OCI-LY1 (cell line): ENCODE measurements around the gene LLGL2.

Experiments
- H2AFZ ChIP-seq: fragments of 200-600 bp; sonication (generic), shearing (Covaris generic); 2 replicates; pipeline ENCODE4 v1.6.0; 2014; ENCODE audit warnings: antibody characterized with exemption, mild to moderate bottlenecking, low read length
- H3F3A ChIP-seq: fragments of 200-600 bp; sonication (generic), shearing (Covaris generic); 2 replicates; pipeline ENCODE4 v1.6.0; 2014; ENCODE audit warnings: mild to moderate bottlenecking, antibody characterized with exemption, low read length, moderate library complexity; ENCODE audit not compliant: insufficient read depth
- H3K27ac ChIP-seq: fragments of 200-600 bp; sonication (generic); 2 replicates; pipeline ENCODE4 v1.5.1; 2014; ENCODE audit warnings: low read length, mixed run types, mild to moderate bottlenecking, low read depth; ENCODE audit not compliant: poor library complexity, severe bottlenecking
- H3K27me3 ChIP-seq: fragments of 200-600 bp; sonication (generic); 2 replicates; pipeline ENCODE4 v1.6.0; 2014; ENCODE audit warnings: antibody characterized with exemption, mild to moderate bottlenecking, low read length, moderate library complexity; ENCODE audit not compliant: insufficient read depth
- H3K36me3 ChIP-seq: fragments of 200-600 bp; sonication (generic); 2 replicates; pipeline ENCODE4 v1.6.1; 2014; ENCODE audit warnings: mild to moderate bottlenecking, antibody characterized with exemption, low read length, moderate library complexity, mixed read lengths; ENCODE audit not compliant: insufficient read depth
- H3K4me1 ChIP-seq: fragments of 200-600 bp; sonication (generic); 2 replicates; pipeline ENCODE4 v1.5.1; 2014; ENCODE audit warnings: mild to moderate bottlenecking, low read length, moderate library complexity; ENCODE audit not compliant: insufficient read depth, severe bottlenecking
- H3K4me2 ChIP-seq: fragments of 200-600 bp; sonication (generic), shearing (Covaris generic); 2 replicates; pipeline ENCODE4 v1.6.1; 2014; ENCODE audit warnings: low read length
- H3K4me3 ChIP-seq: fragments of 200-600 bp; sonication (generic); 2 replicates; pipeline ENCODE4 v1.5.1; 2014; ENCODE audit warnings: low read length, low read depth, mild to moderate bottlenecking, mixed read lengths; ENCODE audit not compliant: poor library complexity, severe bottlenecking
- H3K79me2 ChIP-seq: fragments of 200-600 bp; shearing (Covaris generic); 2 replicates; pipeline ENCODE4 v1.6.1; 2016; ENCODE audit warnings: mixed run types, low read length, mixed read lengths; ENCODE audit not compliant: insufficient read depth
- H3K9ac ChIP-seq: fragments of 200-600 bp; sonication (generic), shearing (Covaris generic); 2 replicates; pipeline ENCODE4 v1.6.1; 2014; ENCODE audit warnings: mild to moderate bottlenecking, low read length, mixed read lengths
- H3K9me2 ChIP-seq: fragments of 200-600 bp; sonication (generic), shearing (Covaris generic); 2 replicates; pipeline ENCODE4 v1.6.1; 2014; ENCODE audit warnings: low read depth, mild to moderate bottlenecking, low read length, mixed read lengths
- H3K9me3 ChIP-seq: fragments of 200-600 bp; shearing (Covaris generic); 2 replicates; pipeline ENCODE4 v1.6.1; 2014; ENCODE audit warnings: low read length, mixed read lengths
- H4K20me1 ChIP-seq: fragments of 200-600 bp; sonication (generic), shearing (Covaris generic); 2 replicates; pipeline ENCODE4 v1.6.0; 2016; ENCODE audit warnings: mild to moderate bottlenecking, low read length; ENCODE audit not compliant: insufficient read depth
- CTCF ChIP-seq: fragments of 200-600 bp; sonication (generic), shearing (Covaris generic); IDR thresholded peaks from 2 replicates; pipeline ENCODE4 v1.5.1; 2017; ENCODE audit warnings: mild to moderate bottlenecking, antibody characterized with exemption, low read length, moderate library complexity, mixed read lengths
- EZH2 ChIP-seq: fragments of 200-600 bp; sonication (generic), shearing (Covaris generic); IDR thresholded peaks from 2 replicates; pipeline ENCODE4 v1.8.0; 2017; ENCODE audit warnings: borderline replicate concordance, mixed run types, mild to moderate bottlenecking, antibody characterized with exemption, low read length, moderate library complexity, mixed read lengths

The LLGL2 gene

GRCh38 chr17:75511610-75512575, 13.6 kb upstream of the LLGL2 start:
- no peak overlapping the region for H3K4me3 ChIP-seq
- no peak overlapping the region for H3K27ac ChIP-seq
- no peak overlapping the region for H3K4me2 ChIP-seq
- no peak overlapping the region for H3K9ac ChIP-seq
- peaks cover 6% of the 10 kb centered on the region; the same call in 1 of the 2 replicates for H3K27me3 ChIP-seq
- peaks cover 5% of the 10 kb centered on the region for H3K4me1 ChIP-seq
- H3K9me2 ChIP-seq, result no peaks in the 10 kb centered on the region
- no peaks in the 10 kb centered on the region for H4K20me1 ChIP-seq
- H3K79me2 ChIP-seq, result no peaks in the 10 kb centered on the region
- no peaks in the 10 kb centered on the region for H3K9me3 ChIP-seq
- H3F3A ChIP-seq, result no peaks in the 10 kb centered on the region
- TF ChIP-seq EZH2, result no peak
- no peak for TF ChIP-seq CTCF
- no peaks in the 10 kb centered on the region for H3K36me3 ChIP-seq
- no peak overlapping the region for H2AFZ ChIP-seq

- Histone ChIP-seq H3K79me2 (no peaks in the 10 kb centered on the region), H3K9ac (no peak overlapping the region), H3K27me3 (0 out of 2 replicates have a peak, but pooled peaks cover 2% of the 10 kb centered on the region), H3K4me3 (no peak overlapping the region), H3K9me3 (no peaks in the 10 kb centered on the region), H2AFZ (no peak overlapping the region), H3K4me1 (peaks cover 17% of the 10 kb centered on the region), H4K20me1 (no peaks in the 10 kb centered on the region), H3K4me2 (no peak overlapping the region), H3F3A (no peaks in the 10 kb centered on the region), H3K36me3 (no peaks in the 10 kb centered on the region), H3K27ac (no peak overlapping the region), H3K9me2 (no peaks in the 10 kb centered on the region)
- TF ChIP-seq CTCF, result no peak
- no peak for TF ChIP-seq EZH2
Measured at GRCh38 chr17:75512926-75513640, 12.4 kb upstream of the LLGL2 start.

GRCh38 chr17:75513641-75514000, 11.9 kb upstream of the LLGL2 start:
- H3K4me3 ChIP-seq, result no peak overlapping the region
- no peak for TF ChIP-seq EZH2
- TF ChIP-seq CTCF, result no peak
- no peak overlapping the region for H3K4me2 ChIP-seq
- H3K4me1 ChIP-seq, result peaks cover 22% of the 10 kb centered on the region
- no peak overlapping the region for H3K9ac ChIP-seq
- H2AFZ ChIP-seq, result no peak overlapping the region
- H3K9me3 ChIP-seq, result no peaks in the 10 kb centered on the region
- H3K27me3 ChIP-seq, result 0 out of 2 replicates have a peak, but pooled peaks cover 2% of the 10 kb centered on the region
- H3K36me3 ChIP-seq, result peaks cover under 1% of the 10 kb centered on the region; the same call in 1 of the 2 replicates
- no peak overlapping the region for H3K27ac ChIP-seq
- H3K9me2 ChIP-seq, result no peaks in the 10 kb centered on the region
- H3F3A ChIP-seq, result no peaks in the 10 kb centered on the region
- no peaks in the 10 kb centered on the region for H4K20me1 ChIP-seq
- no peaks in the 10 kb centered on the region for H3K79me2 ChIP-seq
